H1 (cell line): ENCODE results near the gene NUDCD2. TPM values are rescaled to one million over a fixed set of nuclear protein-coding genes. Genes with fewer than 3 reads are reported as not detected.

Experiments used
- CHD7 ChIP-seq: fragments of 300-600 bp; sonication (generic); IDR thresholded peaks from 2 replicates; pipeline ENCODE4 v1.7.1; 2012; ENCODE audit warnings: low read length, moderate library complexity, mild to moderate bottlenecking, inconsistent platforms; ENCODE audit not compliant: insufficient replicate concordance
- polyA plus RNA-seq, 7 experiments: library from polyadenylated mRNA; depleted of rRNA in 3 of 7; stranded (reverse) in 5 of 7; unstranded in 2 of 7; fragments of >200 nt in 5 of 7; fragments of 200-250 nt in 2 of 7; gene quantifications; 1 replicate in 5 of 7; 2 replicates in 1 of 7; 4 replicates in 1 of 7; pipeline versions ENCODE4 v1.2.1 to v1.2.3, GENCODE V29; 2011 to 2013; ENCODE audit warnings: missing spikeins in 2 of 7, mixed read lengths in 2 of 7
- total RNA-seq: library from RNA; stranded (reverse); fragmentation: NEBNext Ultra II Directional; extraction: Animal tissue kit (Norgen Biotek cat#: 25700); gene quantifications from 2 replicates; pipeline ENCODE4 v1.2.1, GENCODE V29; 2021

NUDCD2 gene
- total and polyA plus RNA-seq, 2 of the 8 experiments (the other 6 are each of a cell fraction or from before 2014, with no cell fraction given), result 12.2 to 59.5 TPM

- TF ChIP-seq CHD7, result no peak
Observed at GRCh38 chr5:163453705-163454104, 6.2 kb downstream of the NUDCD2 start (continued).
